IMR-90 (cell line): ENCODE results near the gene SPEG.

Experiments
- BHLHE40 ChIP-seq: fragments of 150-350 bp; IDR thresholded peaks from 2 replicates; pipeline ENCODE4 v1.6.1; 2016; ENCODE audit warnings: mild to moderate bottlenecking, low read depth, low read length
- CEBPB ChIP-seq: IDR thresholded peaks from 2 replicates; pipeline ENCODE4 v1.6.1; 2012; ENCODE audit warnings: low read depth, low read length, improper control_type of control experiment
- CHD1 ChIP-seq: IDR thresholded peaks from 2 replicates; pipeline ENCODE4 v1.6.1; 2012; ENCODE audit warnings: low read depth, low read length, improper control_type of control experiment
- CTCF ChIP-seq: conservative IDR thresholded peaks from 2 replicates; pipeline ENCODE4 v1.5.1; 2012; ENCODE audit warnings: mild to moderate bottlenecking, low read depth, low read length, improper control_type of control experiment
- ELK1 ChIP-seq: fragments of 150-350 bp; IDR thresholded peaks from 2 replicates; pipeline ENCODE4 v1.6.1; 2016; ENCODE audit warnings: low read depth, mild to moderate bottlenecking, low read length, moderate library complexity, borderline replicate concordance
- FOS ChIP-seq: fragments of 150-350 bp; IDR thresholded peaks from 2 replicates; pipeline ENCODE4 v1.6.1; 2016; ENCODE audit warnings: low read depth, low read length
- MAFK ChIP-seq: IDR thresholded peaks from 2 replicates; pipeline ENCODE4 v1.6.1; 2012; ENCODE audit warnings: low read depth, low read length, improper control_type of control experiment
- MAZ ChIP-seq: IDR thresholded peaks from 2 replicates; pipeline ENCODE4 v1.6.1; 2012; ENCODE audit warnings: low read depth, mild to moderate bottlenecking, low read length, improper control_type of control experiment, moderate library complexity, borderline replicate concordance
- MXI1 ChIP-seq: IDR thresholded peaks from 2 replicates; pipeline ENCODE4 v1.6.1; 2012; ENCODE audit warnings: low read depth, mild to moderate bottlenecking, low read length, moderate library complexity, borderline replicate concordance
- POLR2A ChIP-seq: IDR thresholded peaks from 2 replicates; pipeline ENCODE4 v1.6.1; 2012; ENCODE audit warnings: mild to moderate bottlenecking, low read depth, low read length
- RAD21 ChIP-seq: IDR thresholded peaks from 2 replicates; pipeline ENCODE4 v1.6.1; 2012; ENCODE audit warnings: low read length, improper control_type of control experiment
- RFX5 ChIP-seq: IDR thresholded peaks from 2 replicates; pipeline ENCODE4 v1.8.0; 2012; ENCODE audit warnings: low read depth, mild to moderate bottlenecking, low read length, moderate library complexity
- SMC3 ChIP-seq: fragments of 150-350 bp; IDR thresholded peaks from 2 replicates; pipeline ENCODE4 v1.6.1; 2016; ENCODE audit warnings: low read depth, mild to moderate bottlenecking, antibody characterized with exemption, low read length, moderate library complexity

- TF ChIP-seq CTCF (no peak), POLR2A (no peak), RFX5 (no peak), CEBPB (no peak), FOS (no peak), RAD21 (no peak), MAZ (no peak), SMC3 (no peak), CHD1 (no peak), MAFK (no peak), BHLHE40 (no peak), ELK1 (no peak), MXI1 (no peak)
Measured at GRCh38 chr2:219545295-219545942, 110.8 kb downstream of the SPEG start.
